Measurements from ENCODE around the gene ING4.

GRCh38 chr12:6653342-6653741 is 9.6 kb downstream of the ING4 start:
- TF ChIP-seq, protein P1, sequence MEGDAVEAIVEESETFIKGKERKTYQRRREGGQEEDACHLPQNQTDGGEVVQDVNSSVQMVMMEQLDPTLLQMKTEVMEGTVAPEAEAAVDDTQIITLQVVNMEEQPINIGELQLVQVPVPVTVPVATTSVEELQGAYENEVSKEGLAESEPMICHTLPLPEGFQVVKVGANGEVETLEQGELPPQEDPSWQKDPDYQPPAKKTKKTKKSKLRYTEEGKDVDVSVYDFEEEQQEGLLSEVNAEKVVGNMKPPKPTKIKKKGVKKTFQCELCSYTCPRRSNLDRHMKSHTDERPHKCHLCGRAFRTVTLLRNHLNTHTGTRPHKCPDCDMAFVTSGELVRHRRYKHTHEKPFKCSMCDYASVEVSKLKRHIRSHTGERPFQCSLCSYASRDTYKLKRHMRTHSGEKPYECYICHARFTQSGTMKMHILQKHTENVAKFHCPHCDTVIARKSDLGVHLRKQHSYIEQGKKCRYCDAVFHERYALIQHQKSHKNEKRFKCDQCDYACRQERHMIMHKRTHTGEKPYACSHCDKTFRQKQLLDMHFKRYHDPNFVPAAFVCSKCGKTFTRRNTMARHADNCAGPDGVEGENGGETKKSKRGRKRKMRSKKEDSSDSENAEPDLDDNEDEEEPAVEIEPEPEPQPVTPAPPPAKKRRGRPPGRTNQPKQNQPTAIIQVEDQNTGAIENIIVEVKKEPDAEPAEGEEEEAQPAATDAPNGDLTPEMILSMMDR (IDR thresholded peaks at IDR 0.05), result no peak
- no peak for TF ChIP-seq ZFX (IDR thresholded peaks at IDR 0.05; ENCODE audit: borderline replicate concordance)

Measured in 22Rv1 (cell line).